Tibial nerve (tissue), 4 donors: ENCODE results near the gene KCTD16.

Experiments
- EP300 ChIP-seq, 2 donors: sonication (generic); formaldehyde crosslinking; IDR thresholded peaks; one replicate each; pipeline ENCODE4 v1.6.1; 2017; ENCODE audit warnings: antibody characterized with exemption in 2 of 2, mild to moderate bottlenecking in 1 of 2
- POLR2A ChIP-seq, 2 donors: fragments of 450-650 bp; IDR thresholded peaks; one replicate each; pipeline ENCODE4 v1.6.1; 2017; ENCODE audit warnings: antibody characterized with exemption in 2 of 2, mild to moderate bottlenecking in 2 of 2, moderate library complexity in 2 of 2
- TF ChIP-seq, protein P1 (sequence below), 5 experiments: fragments of 200-600 bp in 3 of 5; fragments of 450-650 bp in 2 of 5; sonication (generic) in 3 of 5; IDR thresholded peaks; one replicate each; pipeline ENCODE4 v1.5.1; 2016 to 2019; ENCODE audit warnings: antibody characterized with exemption in 5 of 5, mild to moderate bottlenecking in 3 of 5, moderate library complexity in 2 of 5

DNA sequence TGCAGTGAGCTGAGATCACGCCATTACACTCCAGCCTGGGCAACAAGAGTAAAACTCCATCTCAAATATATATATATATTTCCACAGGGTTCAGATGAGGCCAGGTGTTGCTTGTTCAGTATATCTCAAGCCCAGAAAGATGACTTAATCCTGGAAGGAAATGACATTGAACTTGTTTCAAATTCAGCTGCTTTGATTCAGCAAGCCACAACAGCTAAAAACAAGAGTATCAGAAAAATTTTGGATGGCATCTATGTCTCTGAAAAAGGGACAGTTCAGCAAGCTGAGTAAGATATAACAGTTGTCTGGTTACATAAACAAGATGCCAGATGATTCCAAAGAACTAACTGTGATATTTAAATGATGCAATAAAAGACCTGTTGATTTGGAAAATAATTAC is 352.0 kb downstream of the KCTD16 start:
- TF ChIP-seq, protein P1, sequence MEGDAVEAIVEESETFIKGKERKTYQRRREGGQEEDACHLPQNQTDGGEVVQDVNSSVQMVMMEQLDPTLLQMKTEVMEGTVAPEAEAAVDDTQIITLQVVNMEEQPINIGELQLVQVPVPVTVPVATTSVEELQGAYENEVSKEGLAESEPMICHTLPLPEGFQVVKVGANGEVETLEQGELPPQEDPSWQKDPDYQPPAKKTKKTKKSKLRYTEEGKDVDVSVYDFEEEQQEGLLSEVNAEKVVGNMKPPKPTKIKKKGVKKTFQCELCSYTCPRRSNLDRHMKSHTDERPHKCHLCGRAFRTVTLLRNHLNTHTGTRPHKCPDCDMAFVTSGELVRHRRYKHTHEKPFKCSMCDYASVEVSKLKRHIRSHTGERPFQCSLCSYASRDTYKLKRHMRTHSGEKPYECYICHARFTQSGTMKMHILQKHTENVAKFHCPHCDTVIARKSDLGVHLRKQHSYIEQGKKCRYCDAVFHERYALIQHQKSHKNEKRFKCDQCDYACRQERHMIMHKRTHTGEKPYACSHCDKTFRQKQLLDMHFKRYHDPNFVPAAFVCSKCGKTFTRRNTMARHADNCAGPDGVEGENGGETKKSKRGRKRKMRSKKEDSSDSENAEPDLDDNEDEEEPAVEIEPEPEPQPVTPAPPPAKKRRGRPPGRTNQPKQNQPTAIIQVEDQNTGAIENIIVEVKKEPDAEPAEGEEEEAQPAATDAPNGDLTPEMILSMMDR (IDR thresholded peaks at IDR 0.05): no peak
- TF ChIP-seq POLR2A (IDR thresholded peaks at IDR 0.05) (no peak), EP300 (IDR thresholded peaks at IDR 0.05) (no peak)
